GM12878 (cell line): ENCODE measurements around the gene MRPL54. TPM values are rescaled to one million over a fixed set of nuclear protein-coding genes. Genes with fewer than 3 reads are reported as not detected.

Experiments
- ATAC-seq: fragments of 200-7000 bp; cut with Tn5 transposase; 3 replicates; pipeline ENCODE4 v1.9.1; 2020; ENCODE audit warnings: mild to moderate bottlenecking, moderate library complexity
- BruUV-seq: library from RNA; stranded (reverse); fragments of 400-500 nt; replicated peaks from 2 replicates; lab custom pipeline; 2021; lab: Mats Ljungman, UMichigan
- CTCF ChIA-PET: fragments of 300-600 bp; sonication (Branson Sonifier 250); formaldehyde crosslinking; extraction: SDS; loops from one replicate; lab custom pipeline; 2021; ENCODE audit warnings: inconsistent platforms; lab: Yijun Ruan, JAX
- POLR2A ChIA-PET: fragments of 350-600 bp; formaldehyde crosslinking; extraction: SDS; loops from one replicate; lab custom pipeline; 2021; ENCODE audit warnings: inconsistent platforms; lab: Charles Lee
- RAD21 ChIA-PET: fragments of 300-600 bp; sonication (Branson Sonifier 250); formaldehyde crosslinking; loops from one replicate; lab custom pipeline; 2023; ENCODE audit warnings: antibody characterized with exemption; ENCODE audit not compliant: unreplicated experiment; lab: Charles Lee
- SMC1A ChIA-PET: fragments of 300-600 bp; sonication (Branson Sonifier 250); formaldehyde crosslinking; loops from one replicate; lab custom pipeline; 2023; ENCODE audit not compliant: unreplicated experiment, uncharacterized antibody; lab: Charles Lee
- DNase-seq: peaks from one replicate; pipeline ENCODE4 v3.0.0-alpha.2; 2011; ENCODE audit warnings: low read depth, low spot score
- FAIRE-seq: peaks from 3 replicates; lab custom pipeline; 2011; peaks lifted over from hg19 to GRCh38; lab: Jason Lieb, UNC
- H2AFZ ChIP-seq: 2 replicates; pipeline ENCODE4 v1.6.0; 2011; ENCODE audit warnings: low read depth, low read length, control low read depth; ENCODE audit not compliant: control insufficient read depth
- H3K27ac ChIP-seq: 2 replicates; pipeline ENCODE4 v1.5.1; 2011; ENCODE audit warnings: control low read depth; ENCODE audit not compliant: control insufficient read depth, insufficient read depth
- H3K27me3 ChIP-seq, 2 experiments: replicated peaks in 1 of 2; 2 replicates each; pipeline versions ENCODE4 v1.6.0 to v1.6.1; 2011; ENCODE audit warnings: low read length in 1 of 2; ENCODE audit not compliant: control insufficient read depth in 2 of 2, insufficient read depth in 2 of 2
- H3K36me3 ChIP-seq, 2 experiments: 2 replicates each; pipeline ENCODE4 v1.5.1; 2011; ENCODE audit warnings: low read length in 1 of 2; ENCODE audit not compliant: control insufficient read depth in 2 of 2, insufficient read depth in 2 of 2
- H3K4me1 ChIP-seq: 2 replicates; pipeline ENCODE4 v1.6.1; 2011; ENCODE audit warnings: mild to moderate bottlenecking, low read length, moderate library complexity, mixed read lengths; ENCODE audit not compliant: control insufficient read depth, insufficient read depth
- H3K4me2 ChIP-seq: 2 replicates; pipeline ENCODE4 v1.6.0; 2011; ENCODE audit warnings: control low read depth; ENCODE audit not compliant: control insufficient read depth, insufficient read depth
- H3K4me3 ChIP-seq: fragments of 200-600 bp; sonication (generic); 2 replicates; pipeline ENCODE4 v1.5.1; 2016
- H3K79me2 ChIP-seq: 2 replicates; pipeline ENCODE4 v1.6.0; 2011; ENCODE audit warnings: low read length; ENCODE audit not compliant: control insufficient read depth, insufficient read depth
- H3K9ac ChIP-seq: 2 replicates; pipeline ENCODE4 v1.8.0; 2011; ENCODE audit warnings: low read length, control low read depth, mixed read lengths; ENCODE audit not compliant: control insufficient read depth, insufficient read depth
- H3K9me3 ChIP-seq: replicated peaks from 3 replicates; pipeline ENCODE4 v1.5.1; 2011; ENCODE audit warnings: mild to moderate bottlenecking, low read length; ENCODE audit not compliant: control insufficient read depth, insufficient read depth
- H4K20me1 ChIP-seq: 2 replicates; pipeline ENCODE4 v1.6.0; 2011; ENCODE audit not compliant: control insufficient read depth, insufficient read depth
- ATF2 ChIP-seq: IDR thresholded peaks from 2 replicates; pipeline ENCODE4 v1.6.1; 2012; ENCODE audit warnings: low read length, inconsistent platforms
- EED ChIP-seq: sonication (generic); IDR thresholded peaks from 2 replicates; pipeline ENCODE4 v1.6.1; 2016; ENCODE audit warnings: antibody characterized with exemption, low read depth
- NFIC ChIP-seq: IDR thresholded peaks from 2 replicates; pipeline ENCODE4 v1.6.1; 2012; ENCODE audit warnings: low read depth, mild to moderate bottlenecking, inconsistent platforms, low read length, moderate library complexity
- SUZ12 ChIP-seq: fragments of 200-600 bp; sonication (generic); IDR thresholded peaks from one replicate; pipeline ENCODE4 v1.6.1; 2018; ENCODE audit warnings: antibody characterized with exemption, mild to moderate bottlenecking; ENCODE audit not compliant: unreplicated experiment
- ZNF217 ChIP-seq: fragments of 450-650 bp; IDR thresholded peaks from 2 replicates; pipeline ENCODE4 v1.6.1; 2017; ENCODE audit warnings: antibody characterized with exemption, mild to moderate bottlenecking
- ZNF687 ChIP-seq: fragments of 450-650 bp; IDR thresholded peaks from 2 replicates; pipeline ENCODE4 v1.6.1; 2017; ENCODE audit warnings: mild to moderate bottlenecking, moderate library complexity
- WGBS: methylation state at CpG from one replicate; pipeline ENCODE4 v1.1.6; 2016; ENCODE audit warnings: low lambda C conversion rate; ENCODE audit not compliant: insufficient replicate concordance, insufficient coverage; ENCODE audit errors: missing lambda C conversion rate; 5-methylcytosine and 5-hydroxymethylcytosine counted together
- in situ Hi-C: fragments of 300-500 bp; cut with MboI; formaldehyde crosslinking; loops from 9 replicates; pipeline ENCODE4 v1.14.3; 2018; ENCODE audit warnings: mixed read lengths
- intact Hi-C: fragments of 100-400 bp; cut with micrococcal nuclease; formaldehyde crosslinking; loops from one replicate; pipeline ENCODE4 v1.14.2; 2022; ENCODE audit not compliant: unreplicated experiment
- polyA plus RNA-seq, 11 experiments: library from polyadenylated mRNA; depleted of rRNA in 4 of 11; unstranded in 6 of 11; stranded (reverse) in 5 of 11; fragments of >200 nt; fragmentation: Nextera tagmentation in 4 of 11; fragmentation: Illumina TruSeq in 1 of 11; extraction: Ambion mirVana in 4 of 11; extraction: Trizol in 1 of 11; gene quantifications; 1 replicate in 1 of 11; 2 replicates in 10 of 11; pipeline versions ENCODE4 v1.2.1 to v1.2.3, GENCODE V29; 2011 to 2016; ENCODE audit warnings: inconsistent platforms in 2 of 11, missing spikeins in 2 of 11, low read depth in 1 of 11
- total RNA-seq, 4 experiments: library from RNA; depleted of rRNA in 3 of 4; stranded (reverse); fragments of >200 nt in 3 of 4; fragmentation: Illumina TruSeq in 1 of 4; extraction: Trizol in 1 of 4; gene quantifications; 2 replicates each; pipeline versions ENCODE4 v1.2.1 to v1.2.3, GENCODE V29; 2013 to 2021

MRPL54 gene
- total and polyA plus RNA-seq, 10 of the 15 experiments (the other 5 are each of a cell fraction or from before 2014, with no cell fraction given), result 3.1 to 98.7 (median 75.2) TPM

- no peak overlapping the region for H2AFZ ChIP-seq
- H3K9me3 ChIP-seq, result no peaks in the 10 kb centered on the region
- RAD21 ChIA-PET, result interaction anchor here (0.6 kb wide), 1 partner anchor 263 kb away, joined by 3 read pairs; no protein-coding TSS in a partner anchor
- H3K79me2 ChIP-seq, result no peaks in the 10 kb centered on the region
- H3K9ac ChIP-seq, result no peak overlapping the region
- H3K4me2 ChIP-seq, result no peak overlapping the region
- TF ChIP-seq ATF2 (no peak), SUZ12 (no peak)
- H3K4me1 ChIP-seq, result no peaks in the 10 kb centered on the region
- BruUV-seq, result no TSS peak
- WGBS, result 32% methylated on average over 13 of the region's 14 CpGs
- POLR2A ChIA-PET, result no interaction called here
- no peak for ATAC-seq
- no peaks in the 10 kb centered on the region for H4K20me1 ChIP-seq
- intact Hi-C loops, result no loop called here
- no peak overlapping the region for H3K27ac ChIP-seq
- DNase-seq, result no peak
- CTCF ChIA-PET, result no interaction called here
- FAIRE-seq, result no peak
- H3K36me3 ChIP-seq, result no peaks in the 10 kb centered on the region
- H3K4me3 ChIP-seq, result no peak overlapping the region
- SMC1A ChIA-PET, result no interaction called here
- in situ Hi-C loops, result no loop called here
- H3K27me3 ChIP-seq, result peaks cover 1 to 3% of the 10 kb centered on the region in 2 experiments; a peak in 1 of 4 replicates
Measured at GRCh38 chr19:3725640-3726310, 36.7 kb upstream of the MRPL54 start.

GRCh38 chr19:3730457-3730958 is 32.0 kb upstream of the MRPL54 start:
- no peak for ATAC-seq
- Histone ChIP-seq H4K20me1 (no peaks in the 10 kb centered on the region), H3K79me2 (no peaks in the 10 kb centered on the region), H3K9ac (no peak overlapping the region), H2AFZ (no peak overlapping the region), H3K4me2 (no peak overlapping the region), H3K4me3 (no peak overlapping the region), H3K27ac (no peak overlapping the region), H3K36me3 (no peaks in the 10 kb centered on the region), H3K27me3 (no peaks in the 10 kb centered on the region), H3K9me3 (no peaks in the 10 kb centered on the region), H3K4me1 (no peaks in the 10 kb centered on the region)
- WGBS, result 60% methylated on average over 32 of the region's 32 CpGs
- BruUV-seq, result no TSS peak
- FAIRE-seq, result no peak
- SMC1A ChIA-PET, result no interaction called here
- CTCF ChIA-PET, result no interaction called here
- DNase-seq, result no peak
- in situ Hi-C loops, result no loop called here
- POLR2A ChIA-PET, result interaction anchor here (0.6 kb wide), 1 partner anchor 943 kb away, joined by 4 read pairs; no protein-coding TSS in a partner anchor
- RAD21 ChIA-PET, result no interaction called here
- intact Hi-C loops, result no loop called here
- no peak for TF ChIP-seq NFIC
- no peak for TF ChIP-seq ZNF687
- TF ChIP-seq EED, result no peak
- TF ChIP-seq ZNF217, result no peak
